Measurements from ENCODE around the gene SERTAD2.

SERTAD2 gene

GRCh38 chr2:64627860-64628841 lies 25.6 kb downstream of the SERTAD2 start:
- no peak for DNase-seq

DNA sequence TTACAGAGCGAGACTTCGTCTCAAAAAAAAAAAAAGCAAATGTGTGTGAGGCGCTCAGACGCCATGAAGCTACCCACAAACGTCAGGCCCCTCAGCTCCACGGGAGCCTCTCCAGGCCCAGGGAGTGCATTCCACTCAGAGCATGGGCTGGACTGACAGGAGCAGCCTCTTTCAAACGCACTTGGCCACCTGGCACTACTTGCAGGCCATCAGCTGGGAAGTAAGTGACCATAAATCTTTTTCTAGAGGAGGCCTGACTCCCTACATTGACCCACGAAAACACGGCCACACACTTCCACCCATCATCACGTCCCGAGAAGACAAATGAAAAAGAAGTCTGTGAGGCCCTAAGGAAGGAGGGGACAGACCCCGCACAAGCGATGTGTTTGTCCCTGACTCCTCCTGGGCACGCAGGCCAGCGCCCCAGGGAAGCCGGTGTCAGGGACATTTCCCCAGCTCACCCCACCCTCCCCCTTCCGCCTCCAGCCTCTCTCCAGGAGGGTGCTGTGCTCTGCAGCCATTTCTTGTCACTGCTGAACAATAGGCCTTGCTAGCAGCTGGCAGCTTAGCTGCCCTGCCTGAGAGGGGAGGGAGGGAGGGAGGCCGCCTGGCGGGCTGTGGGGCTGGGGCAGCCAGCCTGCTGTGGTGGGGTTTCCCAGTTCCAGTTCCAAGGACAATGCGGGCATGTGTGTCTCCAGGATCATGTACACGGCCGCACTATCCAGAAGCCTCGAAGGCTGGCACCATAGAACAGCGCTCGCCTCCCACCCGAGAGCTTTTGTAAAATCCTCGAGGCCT lies 26.6 kb downstream of the SERTAD2 start:
- no peak for DNase-seq

- no peak for DNase-seq
Observed at GRCh38 chr2:64626146-64626809, 27.4 kb downstream of the SERTAD2 start.

- DNase-seq, result no peak
Observed at GRCh38 chr2:64625299-64626145, 28.2 kb downstream of the SERTAD2 start.

DNA sequence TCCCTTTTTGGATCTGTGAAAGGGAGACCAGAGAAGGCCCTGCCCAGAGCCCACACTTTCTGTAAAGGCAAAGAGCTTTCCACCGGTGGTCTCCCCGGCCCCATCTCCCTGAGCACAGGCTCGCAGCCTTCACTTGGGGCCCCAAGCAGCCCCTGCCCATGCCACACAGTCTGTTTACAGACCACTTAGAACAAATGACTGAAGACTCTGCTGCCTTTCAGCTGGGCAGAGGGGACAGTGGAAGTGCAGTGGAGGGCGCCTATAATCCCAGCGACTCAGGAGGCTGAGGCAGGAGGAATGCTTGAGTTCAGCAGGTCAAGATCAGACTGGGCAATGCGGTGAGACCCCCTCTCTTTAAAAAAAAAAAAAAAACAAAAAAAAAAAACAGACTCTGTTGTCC lies 28.9 kb downstream of the SERTAD2 start:
- DNase-seq, result no peak

DNA sequence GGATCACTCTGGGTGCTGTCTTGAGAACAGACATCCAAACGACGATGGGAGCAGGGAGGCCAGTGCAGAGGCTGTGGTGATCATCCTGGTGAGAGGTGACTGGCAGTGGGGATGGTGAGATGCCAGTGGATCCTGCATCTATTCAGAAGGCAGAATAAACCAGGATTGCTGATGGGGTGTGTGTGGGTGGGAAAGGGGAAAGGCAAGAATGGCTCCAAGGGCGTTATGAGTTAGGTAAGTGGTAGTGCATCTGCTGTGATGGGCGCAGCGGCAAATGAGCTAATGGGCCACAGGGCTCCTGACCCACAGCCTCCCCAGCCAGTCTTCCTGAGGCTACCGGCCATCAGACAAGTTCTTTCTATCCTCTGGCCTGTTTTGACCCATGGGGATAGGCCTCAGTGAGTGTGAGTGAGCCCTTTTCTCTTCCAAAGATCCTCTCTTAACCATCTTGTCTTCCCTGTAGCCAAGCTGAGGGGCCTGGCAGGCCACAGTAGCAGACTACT lies 29.6 kb downstream of the SERTAD2 start:
- DNase-seq, result no peak

DNA sequence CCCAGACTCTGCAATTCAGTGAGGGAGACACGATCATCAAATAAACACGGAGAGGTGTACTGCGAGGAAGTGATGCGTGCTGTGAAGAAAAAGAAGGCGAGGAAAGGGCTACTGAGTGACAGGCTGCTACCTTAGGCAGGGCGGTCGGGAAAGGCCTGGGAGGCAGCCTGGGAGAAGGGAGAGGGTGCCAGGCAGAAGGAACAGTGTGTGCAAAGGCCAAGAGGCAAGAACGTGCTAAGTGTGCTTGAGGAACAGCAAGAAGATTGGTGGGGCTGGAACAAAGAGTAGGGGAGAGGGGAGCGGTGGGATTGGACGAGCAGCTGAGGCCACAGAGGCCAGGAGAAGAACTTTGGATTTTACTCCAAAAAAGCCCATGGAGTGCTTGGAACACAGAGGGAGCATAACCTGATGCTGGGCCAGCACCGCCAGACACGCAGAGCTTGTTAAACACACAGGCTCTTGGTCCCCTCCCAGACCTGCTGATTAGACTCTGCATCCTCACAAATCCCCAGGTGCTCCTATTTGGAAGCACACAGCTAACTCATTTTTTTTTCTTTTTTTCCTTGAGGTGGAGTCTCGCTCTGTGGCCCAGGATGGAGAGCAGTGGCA lies 30.4 kb downstream of the SERTAD2 start:
- DNase-seq, result no peak

- DNase-seq, result no peak
Observed at GRCh38 chr2:64622443-64623241, 31.1 kb downstream of the SERTAD2 start.

DNA sequence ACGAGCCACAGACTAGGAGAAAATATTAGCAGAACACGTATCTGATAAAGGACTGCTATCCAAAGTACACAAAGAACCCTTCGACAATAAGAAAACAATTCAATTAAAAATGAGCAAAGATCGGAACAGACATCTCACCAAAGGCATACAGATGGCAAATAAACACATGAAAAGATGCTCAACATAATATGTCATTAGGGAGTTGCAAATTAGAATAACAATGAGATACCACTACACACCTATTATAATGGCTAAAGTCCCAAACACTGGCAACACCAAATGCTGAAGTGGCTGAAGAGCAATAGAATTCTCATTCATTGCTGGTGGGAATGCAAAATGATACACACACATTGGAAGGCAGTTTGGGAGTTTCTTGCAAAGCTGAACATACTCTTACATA lies 33.1 kb downstream of the SERTAD2 start:
- DNase-seq, result no peak

- no peak for DNase-seq
Observed at GRCh38 chr2:64617631-64618151, 36.0 kb downstream of the SERTAD2 start.

GRCh38 chr2:64615844-64616536 lies 37.7 kb downstream of the SERTAD2 start:
- DNase-seq, result no peak

DNA sequence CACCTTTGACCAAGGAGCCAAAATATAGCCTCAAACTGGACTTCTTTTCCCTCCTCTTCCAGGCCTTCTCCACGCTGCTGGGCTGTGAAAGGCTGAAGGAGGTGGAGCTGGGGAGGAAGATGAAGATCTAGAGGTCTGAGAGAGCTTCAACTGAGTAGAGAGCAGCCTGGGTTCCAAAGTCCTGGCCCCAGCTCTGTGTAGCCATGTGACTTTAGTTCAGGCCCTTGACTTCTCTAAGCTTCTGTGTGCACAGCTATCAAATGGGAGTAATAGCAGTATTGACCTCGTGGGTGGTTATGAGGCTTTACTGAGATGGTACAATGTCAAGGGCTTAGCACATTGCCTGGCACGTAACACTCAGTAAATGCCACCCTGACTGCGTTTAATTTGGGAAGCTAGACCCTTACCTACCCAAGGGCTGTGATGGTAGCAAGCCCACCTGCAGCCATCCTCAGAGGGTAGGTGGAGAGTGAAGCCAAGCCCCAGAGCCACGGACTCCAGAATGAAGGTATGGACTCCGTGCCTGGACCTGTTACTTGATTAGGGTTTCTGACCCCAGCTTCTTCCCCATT lies 38.4 kb downstream of the SERTAD2 start:
- no peak for DNase-seq

DNA sequence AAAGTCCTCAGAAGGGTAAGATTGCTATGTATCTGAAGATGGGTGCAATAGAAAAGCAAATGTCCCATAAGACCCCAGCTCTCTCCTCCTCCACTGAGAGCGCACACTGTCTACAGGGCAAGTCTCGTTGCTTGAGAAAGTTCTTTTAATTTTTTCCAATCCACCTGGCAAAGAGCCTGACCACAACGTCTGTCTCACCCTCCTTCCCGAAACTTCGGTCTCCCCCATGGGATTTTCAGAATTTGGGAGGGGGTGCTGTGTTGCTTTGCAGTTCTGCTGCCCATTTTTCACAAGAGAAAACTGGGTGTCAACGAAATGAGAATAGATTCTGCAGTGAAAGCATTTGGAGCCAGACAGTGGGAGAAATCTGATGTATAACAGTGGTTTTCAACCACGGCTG lies 40.4 kb downstream of the SERTAD2 start:
- DNase-seq, result no peak

DNA sequence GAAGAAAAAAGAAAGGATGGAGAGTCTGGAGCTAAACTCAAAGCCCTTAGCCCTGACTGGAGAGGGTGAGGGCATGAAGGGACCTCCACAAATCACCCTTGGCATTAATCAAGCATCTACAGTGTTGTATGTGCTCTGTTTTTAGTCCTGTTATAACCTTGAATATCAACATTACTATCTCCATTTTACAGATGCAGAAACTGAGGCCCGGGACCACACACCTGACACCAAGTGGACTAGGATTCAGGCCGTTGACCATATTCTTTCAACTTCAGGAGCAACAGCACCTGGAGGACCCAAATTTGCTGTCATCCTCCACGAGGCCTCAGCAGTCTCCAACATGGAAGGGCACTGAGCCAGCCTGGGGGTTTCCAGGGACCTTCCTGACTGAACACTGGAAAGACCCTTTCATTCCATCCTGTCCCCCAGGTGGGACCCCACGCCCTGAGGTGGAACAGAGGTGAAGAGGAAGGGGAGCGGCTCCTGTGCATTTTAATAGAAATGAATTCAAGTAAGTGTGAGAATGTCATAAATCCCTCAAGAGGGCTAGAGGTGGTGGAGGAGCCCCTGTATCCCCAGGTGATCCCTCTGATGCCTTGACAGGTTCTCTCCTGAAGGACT lies 41.0 kb downstream of the SERTAD2 start:
- DNase-seq, result no peak

- no peak for DNase-seq
Observed at GRCh38 chr2:64610316-64610855, 43.3 kb downstream of the SERTAD2 start.

- DNase-seq, result no peak
Observed at GRCh38 chr2:64609942-64610281, 43.8 kb downstream of the SERTAD2 start.

DNA sequence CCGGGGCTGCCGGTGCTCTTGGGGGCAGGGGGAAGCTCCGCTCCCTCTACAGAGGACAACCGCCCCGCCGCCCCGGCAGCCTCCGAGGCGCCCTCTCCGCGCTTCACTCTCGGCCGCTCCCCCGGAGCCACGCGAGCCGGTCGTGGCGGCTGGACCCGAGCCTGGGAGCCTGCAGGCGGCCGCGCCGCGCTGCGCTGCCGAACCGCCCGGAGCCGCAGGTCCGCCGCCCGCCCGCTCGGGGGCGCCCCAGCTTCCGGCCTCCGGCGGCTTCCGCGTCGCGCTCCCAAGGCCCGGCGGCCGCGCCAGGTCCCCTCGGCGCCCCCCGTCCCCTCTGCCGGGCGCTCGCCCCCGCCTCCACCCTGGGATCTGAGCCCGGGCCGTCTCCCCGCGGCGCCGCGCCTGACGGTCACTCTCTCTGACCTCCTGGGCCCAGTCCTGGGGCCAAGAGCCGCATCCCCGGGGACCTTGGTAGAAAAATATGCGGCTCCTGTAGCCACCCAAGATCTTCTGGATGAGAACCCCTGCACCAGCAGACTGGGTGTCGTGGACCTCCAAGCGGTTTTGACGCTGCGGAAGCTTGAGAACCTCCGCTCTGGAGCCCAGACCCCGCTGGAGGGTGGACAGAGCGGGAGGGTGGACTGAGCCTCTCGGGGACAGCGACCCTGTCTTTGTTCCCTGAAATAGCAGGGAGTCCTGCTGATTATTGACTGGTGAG lies 44.3 kb downstream of the SERTAD2 start:
- DNase-seq, result no peak

- DNase-seq, result no peak
Observed at GRCh38 chr2:64608867-64609226, 44.9 kb downstream of the SERTAD2 start.

Data from NCI-H446 (cell line).